Measurements from ENCODE around the gene TSPAN13. TPM values are rescaled to one million over a fixed set of nuclear protein-coding genes. Genes with fewer than 3 reads are reported as not detected.
"Not testable (repeated sequence)": the region's sequence is repeated elsewhere in the genome, so short reads cannot be mapped to it uniquely, and the experiment has no call there.

Gene TSPAN13
- total RNA-seq, 2 donors from 2014 or later, result 3.0 to 4.1 TPM

DNA sequence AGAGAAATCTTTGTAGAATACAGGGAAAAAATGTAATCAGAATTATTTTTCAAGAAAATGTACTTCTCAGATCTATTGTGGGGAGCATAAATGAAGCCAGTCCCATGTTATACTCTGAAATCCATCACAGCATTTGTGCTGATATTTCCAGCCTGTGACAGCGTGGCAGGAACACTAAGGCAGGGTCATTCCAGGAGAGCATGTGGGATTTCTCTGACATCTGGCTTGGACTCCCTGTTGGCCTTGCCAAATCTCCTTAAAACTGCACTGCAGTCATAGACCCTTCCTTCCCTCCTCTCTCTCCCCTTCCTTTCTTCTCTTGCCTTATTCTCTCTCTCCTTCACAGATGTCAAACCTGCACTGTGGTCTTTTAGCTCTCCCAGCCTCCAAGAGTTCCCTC lies 6.5 kb upstream of the TSPAN13 start:
- Mint-ChIP-seq H3K4me3 (no peak overlapping the region), H3K27ac (no peak overlapping the region), H3K4me1 (ENCODE audit: low read depth in 2 of 2) (peaks cover 0 to 3% of the 10 kb centered on the region in 2 donors), H3K9me3 (no peaks in the 10 kb centered on the region), H3K27me3 (peaks cover 6 to 8% of the 10 kb centered on the region in 2 donors), H3K36me3 (no peaks in the 10 kb centered on the region)
- ATAC-seq (no peak), DNase-seq (ENCODE audit: low spot score) (no peak)

DNA sequence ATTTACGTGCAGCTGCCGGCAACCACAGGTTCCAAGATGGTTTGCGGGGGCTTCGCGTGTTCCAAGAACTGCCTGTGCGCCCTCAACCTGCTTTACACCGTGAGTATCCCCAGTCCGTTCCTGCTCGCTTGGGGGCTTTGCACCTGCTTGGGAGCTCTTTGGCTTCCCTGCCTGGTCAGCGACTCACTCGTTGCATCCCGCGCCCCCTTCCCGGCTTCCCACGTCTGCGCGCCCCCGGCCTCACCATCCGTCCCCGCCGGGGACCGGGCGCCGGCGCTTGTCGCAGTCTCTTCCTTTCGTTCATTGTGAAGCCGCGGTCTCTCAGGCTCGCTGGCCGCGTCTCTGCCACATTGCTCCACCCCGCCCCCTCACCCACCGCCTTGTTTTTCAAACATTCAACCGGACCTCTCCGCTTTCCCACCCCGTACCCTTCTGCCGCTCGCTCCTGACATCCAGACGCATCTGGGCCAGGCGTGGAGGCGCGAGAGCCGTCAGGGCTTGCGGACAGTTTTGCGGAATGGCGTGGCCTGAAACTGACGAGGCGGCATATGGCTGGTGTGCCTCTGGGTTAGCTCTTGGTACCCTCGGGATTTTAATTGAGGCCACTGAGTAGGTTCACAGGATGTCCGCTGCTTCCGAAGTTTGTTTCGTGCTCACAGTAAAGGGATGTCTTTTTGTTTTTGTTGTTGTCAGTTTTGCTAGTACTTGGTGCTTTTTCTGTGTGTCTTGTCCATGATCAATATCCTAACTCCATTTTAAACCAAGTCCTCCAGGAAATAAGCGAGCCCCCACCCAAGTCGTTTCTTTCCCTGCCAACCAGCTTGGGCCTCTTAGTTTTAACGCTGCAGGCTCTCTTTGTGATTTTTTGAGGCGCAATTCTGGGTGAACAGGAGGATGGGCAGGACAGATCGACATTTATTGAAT lies 639 bp downstream of the TSPAN13 start:
- Mint-ChIP-seq H3K9me3 (no peaks in the 10 kb centered on the region), H3K27ac (no peak overlapping the region), H3K4me3 (peak overlapping the region; percentile 84), H3K4me1 (ENCODE audit: low read depth in 2 of 2) (peaks cover 14 to 18% of the 10 kb centered on the region in 2 donors), H3K36me3 (no peaks in the 10 kb centered on the region), H3K27me3 (peaks cover 14 to 31% of the 10 kb centered on the region in 2 donors)
- ATAC-seq, result peak; percentile 50 to 52
- DNase-seq (ENCODE audit: low spot score), result no peak

DNA sequence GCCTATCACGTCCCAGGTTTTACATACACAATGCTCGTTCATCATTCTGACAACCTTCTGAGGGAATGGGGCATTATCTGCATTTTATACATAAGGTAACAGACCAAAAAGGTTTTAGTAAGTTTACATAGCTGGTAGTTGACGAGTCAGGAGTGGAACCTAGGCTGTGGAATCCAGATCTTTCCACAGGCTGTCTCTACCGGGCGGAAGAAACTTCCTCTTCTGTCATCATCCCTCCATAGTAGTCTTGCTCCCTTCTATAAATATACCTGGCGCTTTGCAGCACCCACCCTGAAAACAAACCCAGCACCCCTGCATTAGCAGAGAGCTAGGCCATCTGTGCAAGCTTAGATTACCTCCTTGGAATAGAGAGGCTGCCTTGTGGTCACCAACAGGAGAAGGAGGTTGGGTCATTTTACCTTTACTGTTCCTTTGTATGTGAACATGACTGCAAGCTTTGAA lies 1.3 kb downstream of the TSPAN13 start:
- no peak for ATAC-seq

DNA sequence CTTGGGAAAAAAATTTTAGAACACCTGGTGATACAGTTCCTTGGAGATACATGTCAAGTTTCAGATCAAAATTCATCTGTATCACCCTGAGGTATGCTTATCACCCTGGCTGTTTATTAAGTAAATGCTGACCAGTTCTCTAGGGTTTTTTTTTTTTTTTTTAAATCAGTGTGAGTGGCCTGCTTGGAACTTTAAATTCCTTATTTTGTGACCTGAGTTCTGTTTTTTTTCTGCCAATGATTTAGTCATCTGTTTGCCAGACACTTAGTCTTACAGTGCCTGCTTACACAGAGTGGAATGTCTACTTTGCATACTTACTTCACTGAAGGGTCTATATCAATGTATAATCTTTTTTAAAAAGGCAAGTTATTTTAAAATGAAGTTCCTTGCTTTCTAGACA lies 1.8 kb downstream of the TSPAN13 start:
- H3K36me3 Mint-ChIP-seq, result no peaks in the 10 kb centered on the region
- no peak overlapping the region for H3K27ac Mint-ChIP-seq
- H3K4me3 Mint-ChIP-seq, result no peak overlapping the region
- H3K27me3 Mint-ChIP-seq, result peaks cover 14 to 31% of the 10 kb centered on the region in 2 donors
- H3K9me3 Mint-ChIP-seq, result no peaks in the 10 kb centered on the region
- peaks cover 14 to 25% of the 10 kb centered on the region in 2 donors for H3K4me1 Mint-ChIP-seq (ENCODE audit: low read depth in 2 of 2)
- ATAC-seq (no peak), DNase-seq (ENCODE audit: low spot score) (no peak)

More for the DNA sequence above, 1.3 kb downstream of the TSPAN13 start:
- no peak overlapping the region for H3K27ac Mint-ChIP-seq
- peaks cover 14 to 31% of the 10 kb centered on the region in 2 donors for H3K27me3 Mint-ChIP-seq
- DNase-seq (ENCODE audit: low spot score), result no peak
- H3K9me3 Mint-ChIP-seq, result no peaks in the 10 kb centered on the region
- H3K4me1 Mint-ChIP-seq (ENCODE audit: low read depth in 2 of 2), result peaks cover 14 to 22% of the 10 kb centered on the region in 2 donors
- H3K4me3 Mint-ChIP-seq, result peak overlapping the region; percentile 84
- no peaks in the 10 kb centered on the region for H3K36me3 Mint-ChIP-seq

DNA sequence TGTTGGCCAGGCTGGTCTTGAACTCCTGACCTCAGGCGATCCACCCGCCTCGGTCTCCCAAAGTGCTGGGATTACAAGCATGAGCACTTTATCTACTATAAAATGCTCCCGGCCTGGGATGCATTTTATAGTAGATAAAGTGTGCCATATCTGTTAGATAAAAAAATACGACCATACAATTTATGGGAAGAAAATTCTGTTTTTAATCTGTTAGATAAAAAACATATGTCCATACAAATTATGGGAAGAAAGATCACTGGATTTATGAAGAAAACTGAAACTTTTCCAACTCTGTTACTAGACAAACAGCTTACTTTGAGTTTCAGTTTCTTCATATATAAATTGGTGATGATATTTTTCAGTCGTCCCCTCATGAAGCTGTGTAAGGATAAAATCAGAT lies 4.5 kb downstream of the TSPAN13 start:
- peaks cover 14 to 20% of the 10 kb centered on the region in 2 donors for H3K27me3 Mint-ChIP-seq
- no peak overlapping the region for H3K27ac Mint-ChIP-seq
- H3K9me3 Mint-ChIP-seq, result no peaks in the 10 kb centered on the region
- H3K4me3 Mint-ChIP-seq, result no peak overlapping the region
- H3K4me1 Mint-ChIP-seq (ENCODE audit: low read depth in 2 of 2), result peaks cover 13 to 26% of the 10 kb centered on the region in 2 donors
- DNase-seq (ENCODE audit: low spot score) (no peak), ATAC-seq (no peak)
- no peaks in the 10 kb centered on the region for H3K36me3 Mint-ChIP-seq

DNA sequence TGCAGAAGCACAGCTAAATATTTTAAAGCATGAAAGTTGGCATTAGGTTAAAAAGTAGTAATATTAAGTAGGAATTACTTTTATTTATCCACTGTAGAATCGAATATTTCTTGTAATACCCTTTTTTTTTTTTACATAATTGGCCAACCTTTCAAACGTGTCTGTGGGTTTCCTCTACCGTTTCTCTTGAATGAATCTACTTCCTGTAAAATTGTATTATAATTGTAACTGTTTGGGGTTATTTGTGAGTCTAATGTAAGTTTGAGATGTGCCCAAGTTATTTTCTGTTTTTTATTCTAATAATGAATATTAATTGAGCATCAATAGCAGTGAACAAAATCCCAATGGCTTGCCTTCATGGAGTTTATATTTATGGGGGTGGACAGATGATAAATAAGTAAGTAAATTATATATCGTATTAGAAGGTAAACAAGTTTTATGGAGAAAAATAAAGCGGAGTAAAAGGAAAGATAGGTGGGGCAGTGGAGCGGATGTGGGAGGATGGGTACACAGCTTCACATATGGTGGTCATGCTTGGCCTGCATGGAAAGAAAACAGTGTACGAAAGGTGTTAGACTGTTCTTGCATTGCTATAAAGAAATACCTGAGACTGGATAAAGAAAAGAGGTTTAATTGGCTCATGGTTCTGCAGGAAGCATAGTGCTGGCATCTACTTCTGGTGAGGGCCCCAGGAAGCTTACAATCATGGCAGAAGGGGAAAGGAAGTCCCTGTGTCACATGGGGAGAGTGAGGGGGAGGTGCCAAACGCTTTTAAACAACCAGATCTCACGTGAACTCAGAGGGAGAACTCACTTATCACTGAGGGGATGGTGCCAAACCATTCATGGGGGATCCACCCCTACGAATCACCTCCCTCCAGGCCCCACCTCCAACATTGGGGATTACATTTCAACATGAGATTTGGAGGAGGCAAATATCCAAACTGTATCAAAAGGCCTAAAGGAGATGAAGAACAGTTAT lies 5.4 kb downstream of the TSPAN13 start:
- ATAC-seq (no peak), DNase-seq (ENCODE audit: low spot score) (no peak)
- Mint-ChIP-seq H3K27ac (peak overlapping the region in 1 of 2 donors; percentile 47), H3K4me3 (no peak overlapping the region), H3K4me1 (ENCODE audit: low read depth in 2 of 2) (peaks cover 9 to 22% of the 10 kb centered on the region in 2 donors), H3K36me3 (no peaks in the 10 kb centered on the region), H3K9me3 (no peaks in the 10 kb centered on the region), H3K27me3 (peaks cover 12 to 17% of the 10 kb centered on the region in 2 donors)

DNA sequence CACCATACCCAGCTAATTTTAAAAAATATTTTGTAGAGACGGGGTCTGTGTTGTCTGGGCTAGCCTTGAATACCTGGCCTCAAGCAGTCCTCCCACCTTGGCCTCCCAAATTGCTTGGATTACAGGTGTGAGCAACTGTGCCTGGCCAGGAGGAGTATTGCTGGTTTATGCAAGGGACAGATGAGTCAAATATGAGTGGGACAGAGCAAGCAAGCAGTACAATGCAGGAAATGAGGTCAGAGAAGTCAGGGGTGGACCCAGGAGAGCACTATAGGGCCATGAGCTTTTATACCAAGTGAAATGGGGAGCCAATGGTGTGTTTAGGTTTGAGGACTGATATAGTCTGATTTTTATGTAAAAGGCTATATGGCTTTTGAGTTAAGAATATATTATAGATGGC lies 6.3 kb downstream of the TSPAN13 start:
- ATAC-seq (peak; percentile 44 to 48), DNase-seq (ENCODE audit: low spot score) (no peak)
- H3K27ac Mint-ChIP-seq, result no peak overlapping the region
- no peak overlapping the region for H3K4me3 Mint-ChIP-seq
- H3K36me3 Mint-ChIP-seq, result no peaks in the 10 kb centered on the region
- H3K4me1 Mint-ChIP-seq (ENCODE audit: low read depth in 2 of 2), result peaks cover 1 to 16% of the 10 kb centered on the region in 2 donors
- H3K27me3 Mint-ChIP-seq, result peaks cover 6 to 9% of the 10 kb centered on the region in 2 donors
- H3K9me3 Mint-ChIP-seq, result no peaks in the 10 kb centered on the region

DNA sequence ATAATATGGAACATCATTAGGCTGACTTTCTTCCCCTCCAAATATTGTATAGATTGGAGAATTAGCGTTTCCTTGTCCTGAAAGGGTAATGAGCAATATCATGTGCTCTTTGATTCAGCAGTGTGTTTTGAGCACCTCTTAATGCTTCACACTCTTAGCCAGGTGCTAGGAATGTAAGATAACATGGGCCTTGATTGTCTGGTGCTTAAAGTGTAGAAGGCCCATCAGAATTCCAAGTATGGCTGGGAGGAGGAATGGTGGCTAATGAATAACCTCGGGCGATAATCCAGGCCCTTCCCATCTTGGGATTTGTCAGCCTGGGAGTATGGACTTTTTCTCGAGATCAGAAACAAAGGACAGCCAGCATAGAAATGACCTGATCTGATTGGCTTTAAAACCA lies 8.6 kb downstream of the TSPAN13 start:
- Mint-ChIP-seq H3K4me1 (ENCODE audit: low read depth in 2 of 2) (peaks cover 0 to 12% of the 10 kb centered on the region in 2 donors), H3K27me3 (peaks cover 0 to under 1% of the 10 kb centered on the region in 2 donors), H3K4me3 (no peak overlapping the region), H3K27ac (no peak overlapping the region), H3K36me3 (no peaks in the 10 kb centered on the region), H3K9me3 (no peaks in the 10 kb centered on the region)
- DNase-seq (ENCODE audit: low spot score) (no peak), ATAC-seq (no peak)

DNA sequence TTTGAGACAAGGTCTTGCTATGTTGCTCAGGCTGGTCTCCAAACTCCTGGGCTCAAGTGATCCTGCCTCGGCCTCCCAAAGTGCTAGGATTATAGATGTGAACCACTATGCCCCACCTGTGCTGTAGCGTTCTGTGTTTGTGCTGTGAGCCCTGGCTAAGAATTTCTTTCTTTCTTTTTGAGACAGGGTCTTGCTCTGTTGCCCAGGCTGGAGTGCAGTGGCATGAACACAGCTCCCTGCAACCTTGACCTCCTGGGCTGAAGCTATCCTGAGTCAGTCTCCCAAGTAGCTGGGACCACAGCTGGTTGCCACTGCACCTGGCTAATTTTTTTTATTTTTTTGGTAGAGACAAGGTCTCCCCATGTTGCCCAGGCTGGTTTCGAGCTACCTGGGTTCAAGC lies 11.4 kb downstream of the TSPAN13 start:
- Mint-ChIP-seq H3K36me3 (no peaks in the 10 kb centered on the region), H3K27ac (no peak overlapping the region), H3K27me3 (no peaks in the 10 kb centered on the region), H3K4me1 (ENCODE audit: low read depth in 2 of 2) (peaks cover 0 to 3% of the 10 kb centered on the region in 2 donors), H3K4me3 (no peak overlapping the region), H3K9me3 (no peaks in the 10 kb centered on the region)
- no peak for ATAC-seq
- DNase-seq (ENCODE audit: low spot score), result no peak

DNA sequence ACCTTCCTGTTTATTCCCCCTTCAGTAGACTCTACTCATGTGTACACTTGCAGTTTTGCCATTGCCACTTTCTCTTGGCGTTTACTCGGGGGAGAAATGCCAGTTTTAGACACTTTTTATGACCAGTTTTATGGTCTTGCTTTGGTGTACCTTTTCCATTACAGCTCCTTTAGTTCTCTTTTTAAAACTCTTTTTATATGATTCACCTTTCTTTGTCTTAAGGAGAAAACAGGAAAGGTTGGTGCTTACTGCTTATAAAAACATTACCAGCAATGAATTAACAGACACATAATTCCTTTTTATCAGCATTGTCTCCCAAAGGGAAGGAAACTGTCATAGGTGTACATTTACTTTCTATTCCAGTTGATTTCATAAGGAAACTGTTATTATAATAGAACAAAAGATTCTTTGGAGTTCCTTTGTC lies 11.9 kb downstream of the TSPAN13 start:
- Mint-ChIP-seq H3K9me3 (no peaks in the 10 kb centered on the region), H3K27ac (no peak overlapping the region), H3K4me1 (ENCODE audit: low read depth in 2 of 2) (no peaks in the 10 kb centered on the region), H3K27me3 (peaks cover 1% of the 10 kb centered on the region in 2 donors), H3K36me3 (no peaks in the 10 kb centered on the region), H3K4me3 (no peak overlapping the region)
- no peak for DNase-seq (ENCODE audit: low spot score)
- ATAC-seq, result no peak

DNA sequence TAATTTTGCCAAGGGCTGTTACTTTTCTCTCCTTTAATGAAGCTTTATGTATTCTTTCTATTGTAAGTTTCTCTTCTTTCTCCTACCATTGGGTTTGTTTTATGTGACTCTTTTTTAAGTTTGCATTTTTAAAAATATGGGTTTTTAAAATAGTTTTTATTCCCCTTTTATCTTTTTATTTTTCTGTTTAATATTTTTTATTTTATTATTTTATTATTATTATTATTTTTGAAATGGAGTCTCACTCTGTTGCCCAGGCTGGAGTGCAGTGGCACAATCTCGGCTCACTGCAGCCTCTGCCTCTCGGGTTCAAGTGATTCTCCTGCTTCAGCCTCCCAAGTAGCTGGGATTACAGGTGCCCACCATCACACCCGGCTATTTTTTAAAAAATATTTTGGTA lies 16.4 kb downstream of the TSPAN13 start:
- DNase-seq (ENCODE audit: low spot score); H3K4me3 Mint-ChIP-seq; H3K4me1 Mint-ChIP-seq (ENCODE audit: low read depth in 2 of 2); H3K36me3 Mint-ChIP-seq; ATAC-seq; H3K9me3 Mint-ChIP-seq; H3K27ac Mint-ChIP-seq: not testable (repeated sequence)
- peaks cover 3 to 11% of the 10 kb centered on the region in 2 donors for H3K27me3 Mint-ChIP-seq

DNA sequence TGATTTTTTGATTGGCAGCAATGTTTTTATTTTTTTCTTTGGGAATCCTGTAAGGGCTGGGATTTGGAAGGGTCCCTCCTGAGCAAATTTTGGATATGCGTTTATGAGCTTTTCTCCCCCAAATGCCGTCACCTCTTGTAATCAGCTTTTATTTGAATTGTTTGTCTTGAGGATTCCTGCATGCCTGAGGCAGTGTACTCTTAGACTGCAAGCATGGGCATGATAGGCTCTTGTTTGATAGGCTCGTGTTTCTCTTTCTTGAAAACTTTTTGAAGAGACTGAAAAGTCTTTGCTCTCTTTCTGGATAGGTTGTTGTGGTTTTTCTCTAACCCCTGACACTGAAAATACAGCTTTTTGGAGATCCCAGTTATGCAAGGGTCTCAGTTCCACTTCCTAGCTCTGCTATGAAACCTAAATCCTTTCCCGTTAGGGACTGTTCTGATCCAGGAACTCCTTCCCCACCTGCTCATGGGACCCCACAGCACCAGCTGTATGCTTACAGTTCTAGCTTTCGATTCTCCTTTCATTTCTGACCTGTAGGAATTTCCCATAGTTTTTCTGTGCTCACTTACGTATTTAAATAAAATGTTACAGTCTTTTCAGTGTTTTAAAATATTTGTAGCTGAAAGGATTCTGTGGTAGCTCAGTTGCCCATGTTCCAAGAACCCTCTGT lies 17.2 kb downstream of the TSPAN13 start:
- Mint-ChIP-seq H3K27ac (no peak overlapping the region), H3K27me3 (peaks cover 3 to 11% of the 10 kb centered on the region in 2 donors), H3K36me3 (no peaks in the 10 kb centered on the region), H3K4me3 (no peak overlapping the region), H3K4me1 (ENCODE audit: low read depth in 2 of 2) (no peaks in the 10 kb centered on the region), H3K9me3 (no peaks in the 10 kb centered on the region)
- no peak for DNase-seq (ENCODE audit: low spot score)
- no peak for ATAC-seq

DNA sequence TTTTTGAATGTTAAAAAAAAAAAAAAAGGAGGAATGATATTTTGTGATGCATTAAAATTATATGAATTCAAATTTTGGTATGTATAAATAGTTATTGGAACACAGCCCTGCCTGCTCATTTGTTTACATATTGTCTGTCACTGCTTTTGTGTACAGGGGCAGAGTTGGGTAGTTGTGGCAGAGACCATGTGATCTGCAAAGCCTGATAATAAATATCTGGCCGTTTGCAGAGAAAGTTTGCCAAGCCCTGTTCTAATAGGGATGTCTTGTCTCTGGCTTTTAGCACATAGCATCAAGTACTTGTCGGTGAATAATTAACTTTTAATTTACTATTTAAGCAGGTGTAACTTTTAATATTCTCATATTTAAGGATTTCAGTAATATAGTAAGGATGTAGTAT lies 19.8 kb downstream of the TSPAN13 start:
- DNase-seq (ENCODE audit: low spot score) (no peak), ATAC-seq (no peak)
- Mint-ChIP-seq H3K27ac (no peak overlapping the region), H3K4me1 (ENCODE audit: low read depth in 2 of 2) (no peaks in the 10 kb centered on the region), H3K27me3 (peaks cover 3 to 11% of the 10 kb centered on the region in 2 donors), H3K9me3 (no peaks in the 10 kb centered on the region), H3K4me3 (no peak overlapping the region), H3K36me3 (no peaks in the 10 kb centered on the region)

All from natural killer cell treated with Interleukin-12 subunit alpha and Interleukin-12 subunit beta and Interleukin-15 and Interleukin-18, amount 100 ng/mL, for 72 hours (primary cell).